ENCODE measurements around the gene RPLP1.

GRCh38 chr15:69424001-69424400, 28.6 kb upstream of the RPLP1 start:
- no peak for TF ChIP-seq CEBPB (IDR thresholded peaks at IDR 0.05)
- no peak for TF ChIP-seq RAD21 (IDR thresholded peaks at IDR 0.05; ENCODE audit: low read depth)
- no peak for TF ChIP-seq EGR1 (IDR thresholded peaks at IDR 0.05)
- TF ChIP-seq EP300 (IDR thresholded peaks at IDR 0.05; ENCODE audit: borderline replicate concordance) = no peak
- TF ChIP-seq YY1 (IDR thresholded peaks at IDR 0.05; ENCODE audit: low read depth) = no peak
- no peak for TF ChIP-seq REST (IDR thresholded peaks at IDR 0.05; ENCODE audit: low read depth)
